NCI-H748 (cell line): ENCODE results near the gene ARNT2.

Experiments used
- DNase-seq: peaks from one replicate; lab custom pipeline; 2025; ENCODE audit not compliant: unreplicated experiment; lab: John Stamatoyannopoulos, UW

Gene ARNT2

DNA sequence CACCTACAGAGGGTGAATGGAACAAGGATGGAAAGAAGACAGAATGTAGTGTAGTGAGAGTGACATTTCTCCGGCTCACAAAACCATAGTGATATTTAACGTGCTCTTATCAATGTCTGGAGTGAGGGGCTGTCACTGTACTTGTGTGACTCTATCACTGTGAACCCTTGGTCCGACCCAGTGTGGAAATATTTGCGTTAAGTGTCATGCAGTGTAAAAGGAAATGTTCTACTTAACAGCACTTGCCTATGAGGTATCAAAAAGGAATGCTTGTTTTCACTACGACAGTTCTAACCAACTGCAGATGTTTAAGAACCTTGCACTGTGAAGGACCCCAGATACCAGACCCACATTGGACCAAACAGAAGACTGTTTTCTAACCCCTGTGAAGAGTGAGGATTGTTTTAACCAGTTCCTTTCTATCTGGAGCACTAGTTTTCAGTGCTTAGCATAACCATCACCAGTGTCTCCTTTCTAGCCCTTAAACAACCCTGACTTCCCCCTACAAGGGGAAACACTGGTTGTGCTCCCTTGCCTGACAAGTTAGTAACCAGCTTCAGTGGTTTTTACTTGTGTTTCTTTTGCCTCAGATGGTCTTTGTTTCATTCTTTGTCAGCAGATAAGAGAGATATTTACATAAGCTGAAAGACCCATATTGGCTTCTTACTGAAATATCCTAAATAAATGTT lies 146.2 kb downstream of the ARNT2 start:
- DNase-seq: no peak

DNA sequence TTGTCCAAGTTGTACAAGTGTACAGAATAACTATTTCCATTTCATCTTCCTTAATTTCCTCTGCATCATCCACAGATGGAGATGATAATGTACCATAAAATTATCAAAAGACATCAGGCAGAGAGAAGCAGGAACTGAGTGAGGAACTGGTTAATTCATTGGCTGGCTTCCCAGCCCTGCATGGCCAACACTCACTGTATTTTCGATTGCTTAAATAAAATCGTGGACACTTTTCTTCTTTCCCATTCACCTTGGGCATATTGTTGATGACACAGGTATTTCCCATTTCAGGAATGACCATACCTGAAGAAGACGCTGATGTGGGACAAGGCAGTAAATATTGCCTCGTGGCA lies 146.7 kb downstream of the ARNT2 start:
- DNase-seq: no peak

DNA sequence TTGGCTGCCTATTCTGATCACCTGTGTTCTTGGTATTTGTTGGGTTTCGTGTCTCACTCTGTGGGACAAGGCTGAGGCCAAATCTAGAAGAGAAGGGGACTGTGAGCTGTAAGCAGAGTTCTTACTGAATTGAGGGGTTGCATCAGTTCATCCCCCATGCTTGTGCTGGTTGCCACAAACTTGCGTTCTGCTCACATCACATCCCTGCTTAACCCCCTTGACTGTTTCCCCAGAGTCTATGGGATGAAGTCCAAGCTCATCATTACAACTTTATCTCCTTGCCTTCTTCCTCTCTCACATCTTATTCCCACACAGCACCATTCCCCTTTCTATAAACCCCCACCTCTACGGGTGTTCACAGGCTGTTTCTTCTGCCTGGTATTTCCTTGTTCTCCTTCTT lies 147.2 kb downstream of the ARNT2 start:
- no peak for DNase-seq

DNA sequence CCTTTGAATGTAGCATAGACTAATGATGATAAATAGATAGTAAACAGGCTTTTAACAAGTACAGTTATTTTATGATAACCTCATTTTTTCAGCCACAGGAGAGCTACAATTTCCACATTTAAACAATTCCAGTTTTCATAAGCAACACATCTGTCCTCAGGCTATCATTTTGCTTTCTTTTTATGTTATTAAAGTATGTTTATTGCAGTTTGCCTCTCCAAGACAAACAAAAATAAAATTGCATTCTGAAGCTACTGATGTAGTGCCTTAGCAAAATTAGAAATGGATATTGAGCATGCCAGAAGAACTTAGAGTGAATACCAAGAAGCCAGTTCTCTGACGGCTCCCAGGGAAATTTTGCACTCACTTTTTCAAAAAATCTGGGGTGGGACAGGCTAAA lies 150.4 kb downstream of the ARNT2 start:
- DNase-seq: no peak

DNA sequence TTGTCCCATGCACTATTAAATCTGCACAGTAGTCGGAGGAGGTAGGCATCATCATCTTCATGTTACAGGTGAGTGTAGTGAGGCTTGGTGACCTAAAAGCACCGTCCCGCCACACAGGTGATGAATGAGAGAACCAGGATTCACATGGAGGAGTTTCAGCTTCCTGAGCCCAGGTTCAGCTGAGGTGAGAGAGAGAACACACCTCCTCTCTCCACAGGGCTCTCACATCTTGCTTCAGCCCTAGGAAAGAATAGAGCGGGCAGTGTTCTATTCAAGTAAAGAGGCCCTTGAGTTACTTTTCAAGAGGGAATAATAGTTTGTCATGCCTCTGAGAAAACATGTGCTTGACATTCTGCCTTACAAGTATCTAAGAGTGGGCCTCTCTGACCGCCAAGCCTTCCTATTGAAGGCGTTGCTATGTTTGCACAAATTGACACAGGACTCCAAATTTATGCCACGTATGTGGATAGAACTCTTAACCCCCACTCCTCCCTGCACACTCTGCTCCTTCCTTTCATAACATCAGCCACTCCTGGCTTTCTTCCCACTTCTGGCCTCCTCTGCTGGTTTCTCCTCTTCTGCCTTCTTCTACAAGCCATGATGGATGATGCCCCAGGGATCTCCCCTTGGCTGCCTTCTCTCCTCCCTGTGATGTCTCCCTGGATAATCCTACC lies 152.6 kb downstream of the ARNT2 start:
- DNase-seq: no peak

DNA sequence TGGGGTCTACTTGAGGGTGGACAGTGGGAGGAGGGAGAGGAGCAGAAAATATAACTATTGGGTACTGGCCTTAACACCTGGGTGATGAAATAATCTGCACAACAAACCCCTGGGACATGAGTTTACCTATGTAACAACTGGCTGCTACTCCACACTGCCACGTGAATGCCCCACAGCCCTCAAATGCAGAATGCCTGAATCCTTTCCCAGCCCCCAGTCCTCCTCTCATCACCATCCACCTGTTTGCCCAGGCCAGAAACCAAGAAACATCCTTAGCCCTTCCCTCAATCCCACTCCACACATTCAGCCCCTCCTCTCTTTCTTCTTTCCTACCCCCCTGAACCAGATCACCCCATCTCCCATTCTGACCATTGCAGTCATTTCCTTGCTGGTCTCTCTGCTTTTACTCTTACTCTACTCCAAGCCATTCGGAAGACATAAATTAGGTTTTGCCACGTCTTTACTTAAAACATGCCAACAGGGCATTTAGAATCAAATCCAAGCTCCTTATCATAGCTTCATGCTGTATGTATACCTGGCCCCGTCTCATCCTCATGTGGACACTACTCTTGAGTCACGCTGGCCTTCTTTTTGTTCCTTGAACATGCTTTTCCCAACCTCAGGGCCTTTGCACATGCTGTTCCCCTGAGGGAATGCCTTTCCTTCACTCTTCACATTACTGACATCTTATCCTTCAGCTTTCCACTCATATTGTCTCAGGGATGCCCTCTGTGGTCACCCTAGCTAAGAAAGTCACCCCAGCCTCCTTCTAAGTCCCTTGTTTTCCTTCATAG lies 153.5 kb downstream of the ARNT2 start:
- DNase-seq: no peak

DNA sequence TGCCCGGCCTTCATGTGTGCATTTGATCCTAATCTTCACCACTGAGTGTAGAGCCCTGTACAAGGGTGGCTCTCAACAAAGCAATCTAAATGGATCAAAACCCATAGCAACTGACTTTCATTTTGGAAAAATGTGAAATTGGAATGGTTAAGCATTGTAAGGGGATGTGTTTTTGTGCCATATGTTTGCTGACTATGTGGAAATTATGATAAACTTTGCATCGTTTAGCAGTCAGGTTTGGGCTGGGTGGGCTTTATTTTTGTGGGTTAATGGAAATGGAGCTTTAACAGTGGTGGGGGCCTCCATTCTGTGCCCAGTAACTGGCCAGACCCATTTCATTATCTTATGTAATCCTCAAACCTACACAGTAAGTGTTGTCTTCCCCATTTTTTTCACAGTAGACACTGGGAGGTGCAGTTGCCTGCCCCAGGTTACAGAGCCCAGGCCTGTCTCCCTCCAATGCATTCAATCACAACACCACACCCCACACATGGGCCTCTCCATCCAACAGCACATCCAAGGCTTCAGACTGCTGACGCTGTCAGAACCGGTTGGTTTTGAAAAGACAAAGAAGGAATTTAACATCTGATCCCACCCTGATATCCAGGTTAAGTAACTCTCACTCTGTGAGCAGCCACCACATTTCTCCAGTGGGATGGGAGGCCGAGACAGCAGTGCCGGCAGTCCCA lies 154.6 kb downstream of the ARNT2 start:
- DNase-seq: no peak

DNA sequence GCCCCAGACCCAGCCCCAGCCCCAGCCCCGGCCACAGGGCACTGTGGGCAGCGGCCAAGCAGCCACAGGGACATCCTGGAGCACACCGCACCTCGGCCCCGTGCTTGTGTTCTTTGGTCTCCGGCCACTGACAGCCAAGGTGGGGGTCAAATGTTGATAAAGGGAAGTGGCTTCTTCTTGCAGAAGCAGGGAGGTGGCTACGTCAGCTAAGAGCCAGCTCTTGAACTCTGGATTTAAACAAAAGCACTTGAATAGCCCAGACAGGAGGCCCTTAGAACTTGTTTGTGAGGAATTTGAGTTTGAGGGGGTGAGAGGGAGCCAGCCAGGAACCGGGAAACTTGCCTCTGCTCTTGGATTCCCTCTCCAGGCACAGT lies 155.1 kb downstream of the ARNT2 start:
- no peak for DNase-seq

DNA sequence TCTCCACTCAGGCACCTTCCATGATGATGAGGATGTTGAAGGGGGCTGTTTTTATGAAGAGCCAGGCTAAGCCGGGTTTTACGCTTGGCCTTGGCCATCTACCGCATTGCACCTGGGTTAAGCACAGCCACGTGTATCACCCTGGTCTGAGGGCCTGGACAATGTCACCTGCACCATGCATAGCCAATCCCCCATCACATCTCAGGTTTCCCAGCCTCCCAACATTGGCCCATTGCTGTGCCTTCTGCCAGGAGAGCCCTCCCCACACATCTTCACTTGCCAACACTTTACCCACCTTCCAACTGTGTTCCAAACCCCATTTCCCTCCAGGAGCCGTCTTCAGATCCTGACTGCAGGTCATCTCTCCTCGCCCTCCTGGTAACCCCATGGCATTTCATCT lies 155.6 kb downstream of the ARNT2 start:
- DNase-seq: no peak

DNA sequence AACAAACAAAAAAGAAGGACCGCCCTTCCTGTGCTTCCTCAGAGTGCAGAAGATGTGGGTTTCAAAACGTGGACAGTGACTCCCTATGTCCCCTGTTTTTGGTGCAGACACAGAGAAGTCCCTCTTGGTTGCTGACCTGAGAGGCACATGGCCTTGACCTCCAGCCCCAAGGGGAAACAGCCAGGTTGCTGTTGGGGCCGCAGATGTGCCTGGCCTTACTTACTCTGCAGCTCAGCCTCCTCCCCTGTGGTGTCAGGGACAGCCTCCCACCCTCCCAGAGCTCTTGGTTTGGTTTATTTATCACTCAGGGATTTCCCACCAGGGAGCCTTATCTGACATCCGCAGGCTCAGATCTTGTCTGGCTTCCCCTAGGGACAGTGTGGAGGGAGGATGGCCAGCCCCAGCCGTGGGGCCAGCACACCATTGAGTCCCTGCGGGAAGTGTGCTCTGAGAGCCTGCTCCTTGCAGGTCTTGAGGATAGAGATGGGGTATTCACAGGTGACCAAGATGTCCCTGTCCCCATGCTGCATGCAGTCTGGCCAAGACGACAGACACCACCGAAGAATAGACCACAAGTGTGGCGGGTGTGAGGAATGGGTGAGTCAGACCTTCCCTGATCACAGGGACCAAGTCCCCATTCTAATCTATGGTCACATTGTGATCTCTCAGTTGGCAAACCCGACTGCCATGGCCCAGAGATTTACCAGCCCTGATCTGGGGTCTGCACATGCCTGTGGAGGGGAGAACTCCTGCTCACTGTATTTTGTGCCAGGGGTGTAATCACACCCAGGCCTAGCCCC lies 156.6 kb downstream of the ARNT2 start:
- DNase-seq: no peak

DNA sequence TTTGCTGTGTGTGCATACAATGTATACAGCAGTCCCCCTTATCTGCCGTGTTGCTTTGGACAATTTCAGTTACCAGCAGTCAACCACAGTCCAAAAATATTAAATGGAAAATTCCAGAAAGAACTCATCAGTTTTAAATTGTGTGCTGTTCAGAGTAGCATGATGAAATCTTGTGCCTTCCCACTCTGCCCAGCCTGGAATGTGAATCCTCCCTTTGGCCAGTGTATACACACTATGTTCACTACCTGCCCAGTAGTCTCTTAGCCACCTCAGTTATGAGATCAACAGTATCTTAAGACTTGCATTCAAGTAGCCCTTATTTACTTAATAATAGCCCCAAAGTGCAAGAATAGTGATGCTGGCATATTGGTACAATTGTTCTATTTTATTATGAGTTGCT lies 157.3 kb downstream of the ARNT2 start:
- DNase-seq: no peak

DNA sequence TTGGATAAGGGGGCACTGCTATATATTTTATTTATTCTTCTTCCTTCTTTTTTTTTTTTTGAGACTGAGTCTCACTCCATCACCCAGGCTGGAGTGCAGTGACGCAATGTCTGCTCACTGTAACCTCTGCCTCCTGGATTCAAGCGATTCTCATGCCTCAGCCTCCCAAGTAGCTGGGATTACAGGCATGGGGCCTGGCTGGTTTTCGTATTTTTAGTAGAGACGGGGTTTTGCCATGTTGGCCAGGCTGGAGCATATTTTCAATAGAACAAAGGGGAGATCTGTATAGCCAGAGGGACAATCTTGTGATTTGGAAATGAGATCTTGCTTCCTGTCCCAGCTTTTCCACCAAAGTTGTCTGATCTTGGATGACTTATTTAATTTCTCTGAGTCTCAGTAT lies 157.9 kb downstream of the ARNT2 start:
- no peak for DNase-seq

DNA sequence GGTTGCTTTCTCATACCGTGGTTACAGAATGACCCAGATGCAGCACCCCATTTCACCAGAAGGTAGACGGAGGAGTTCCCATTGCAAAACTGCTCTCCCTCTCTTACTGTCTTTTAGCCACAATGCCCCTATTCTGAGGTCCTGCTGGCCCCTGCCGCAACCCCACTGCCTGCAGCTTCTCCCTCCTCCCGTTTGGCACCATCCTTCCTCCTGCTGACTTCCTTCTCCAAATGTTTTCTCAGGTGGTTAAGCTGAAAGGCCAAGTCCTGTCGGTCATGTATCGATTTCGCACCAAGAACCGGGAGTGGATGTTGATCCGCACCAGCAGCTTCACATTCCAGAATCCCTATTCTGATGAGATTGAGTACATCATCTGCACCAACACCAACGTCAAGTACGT lies 158.7 kb downstream of the ARNT2 start:
- no peak for DNase-seq

DNA sequence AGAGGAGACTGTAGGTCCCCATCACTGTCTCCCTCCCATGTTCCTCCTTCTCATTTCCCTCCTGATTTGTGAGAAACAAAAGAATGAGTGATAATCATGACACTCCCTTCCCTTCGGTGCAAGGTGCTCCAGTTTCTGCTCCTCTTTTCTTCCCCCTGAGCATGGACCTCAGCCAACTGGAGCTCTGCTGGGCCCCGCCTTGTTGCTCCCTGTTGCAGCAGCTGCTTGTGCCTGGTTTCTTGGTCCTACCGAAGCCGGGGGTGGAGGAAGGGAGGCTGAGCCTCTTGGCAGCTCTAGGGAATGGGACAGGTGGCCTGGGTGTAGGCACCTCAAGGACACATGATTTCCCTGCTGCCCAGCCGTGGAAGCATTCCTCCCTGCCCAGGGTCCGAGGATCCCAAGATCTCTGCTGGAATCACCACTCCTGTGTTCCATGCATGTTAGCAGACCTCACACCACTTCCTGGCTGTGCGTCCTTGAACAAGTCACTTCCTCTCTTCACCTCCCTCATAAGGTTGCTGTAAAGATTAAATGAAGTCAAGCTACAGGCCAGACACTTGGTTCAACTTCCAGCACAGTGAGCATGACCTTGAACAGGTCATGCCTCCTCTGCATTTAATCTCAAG lies 159.3 kb downstream of the ARNT2 start:
- DNase-seq: no peak

DNA sequence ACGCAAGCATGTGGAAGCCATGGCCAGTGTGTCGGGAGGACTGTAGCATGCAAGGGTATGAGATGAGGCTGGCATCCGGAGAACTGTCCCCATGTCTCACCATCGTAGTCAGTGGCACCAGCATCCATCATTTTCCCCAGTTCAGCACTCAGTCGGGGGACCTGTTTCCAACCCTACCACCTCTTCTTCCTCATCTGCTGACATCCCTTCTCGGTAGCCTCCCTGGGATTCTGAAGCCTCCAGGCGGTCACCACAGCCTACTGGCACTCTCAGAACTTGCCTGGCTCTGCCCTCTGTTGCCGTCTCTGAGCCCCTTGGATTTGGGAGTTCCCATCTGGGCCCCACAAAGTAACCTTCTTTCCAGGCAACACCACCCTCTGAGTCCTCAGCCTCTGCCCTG lies 159.9 kb downstream of the ARNT2 start:
- DNase-seq: no peak

DNA sequence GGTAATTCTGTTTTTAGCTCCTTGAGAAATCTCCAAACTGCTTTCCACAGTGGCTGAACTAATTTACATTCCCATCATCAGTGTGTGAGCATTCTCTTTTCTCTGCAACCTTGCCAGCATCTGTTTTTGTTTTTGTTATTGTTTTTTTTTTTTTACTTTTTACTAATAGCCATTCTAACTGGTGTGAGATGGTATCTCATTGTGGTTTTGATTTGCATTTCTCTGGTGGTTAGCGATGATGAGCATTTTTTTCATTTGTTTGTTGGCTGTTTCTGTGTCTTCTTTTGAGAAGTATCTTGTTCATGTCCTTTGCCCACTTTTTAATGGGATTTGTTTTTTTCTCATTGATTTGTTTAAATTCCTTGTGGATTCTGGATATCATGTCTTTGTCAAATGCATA lies 161.2 kb downstream of the ARNT2 start:
- DNase-seq: no peak

DNA sequence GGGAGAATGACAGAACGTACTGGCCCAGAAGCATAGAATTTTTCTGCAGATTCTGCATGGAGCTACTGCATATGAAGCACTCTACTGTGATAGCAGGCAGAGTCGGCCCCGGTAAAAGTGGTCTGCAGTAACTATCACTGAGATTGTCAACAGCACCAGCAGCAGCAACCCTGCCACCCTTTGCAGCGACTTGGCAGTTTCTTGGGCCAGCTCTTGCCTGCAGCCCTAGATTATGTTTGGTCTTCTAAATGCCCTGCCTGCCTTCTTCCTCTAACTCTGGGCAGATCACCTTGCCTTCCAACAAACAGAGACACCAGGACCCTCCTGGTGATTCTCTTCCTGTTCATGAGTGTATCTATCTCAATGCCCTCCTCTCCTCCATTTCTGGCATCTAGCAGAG lies 161.8 kb downstream of the ARNT2 start:
- no peak for DNase-seq

DNA sequence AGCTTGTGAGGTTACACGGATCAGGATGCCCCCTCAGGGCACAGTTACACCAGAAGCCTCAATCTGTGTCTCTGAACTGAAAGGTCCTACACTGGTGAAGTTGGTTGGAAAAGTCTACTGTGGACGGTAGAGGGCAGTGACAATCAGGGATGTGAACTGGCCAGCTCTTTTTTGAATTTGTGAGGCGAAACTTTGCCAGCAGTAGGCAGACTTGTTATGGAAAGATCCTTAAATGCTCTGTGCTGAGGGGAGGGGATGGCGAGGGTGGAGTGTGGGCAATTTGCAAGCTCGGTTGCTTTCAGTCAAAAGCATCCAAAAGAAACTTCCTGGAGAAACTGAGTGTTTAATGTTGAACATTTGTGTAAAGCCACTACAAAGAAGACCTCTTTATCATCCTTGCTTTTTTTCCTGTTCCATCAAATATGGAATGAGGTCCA lies 163.6 kb downstream of the ARNT2 start:
- peak; percentile 35 for DNase-seq

DNA sequence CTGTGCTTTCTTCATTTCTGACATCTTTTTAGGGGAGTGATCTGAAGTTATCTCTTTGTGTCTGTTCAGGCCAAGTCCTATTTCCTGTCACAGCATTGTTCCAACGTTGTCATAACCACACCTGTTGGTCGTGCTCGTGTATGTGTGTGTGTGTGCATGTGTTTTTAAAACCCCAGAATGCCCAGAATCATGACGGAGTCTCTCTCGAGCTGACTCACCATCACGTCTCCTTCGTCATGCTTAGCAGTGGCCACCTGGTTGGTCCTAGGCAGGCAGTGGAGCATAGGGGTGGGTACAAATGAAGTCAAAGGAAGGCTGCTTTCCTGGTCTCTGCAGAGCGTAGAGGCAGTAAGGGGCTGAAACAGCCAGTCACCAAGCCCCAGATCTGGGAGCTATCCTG lies 164.1 kb downstream of the ARNT2 start:
- no peak for DNase-seq

DNA sequence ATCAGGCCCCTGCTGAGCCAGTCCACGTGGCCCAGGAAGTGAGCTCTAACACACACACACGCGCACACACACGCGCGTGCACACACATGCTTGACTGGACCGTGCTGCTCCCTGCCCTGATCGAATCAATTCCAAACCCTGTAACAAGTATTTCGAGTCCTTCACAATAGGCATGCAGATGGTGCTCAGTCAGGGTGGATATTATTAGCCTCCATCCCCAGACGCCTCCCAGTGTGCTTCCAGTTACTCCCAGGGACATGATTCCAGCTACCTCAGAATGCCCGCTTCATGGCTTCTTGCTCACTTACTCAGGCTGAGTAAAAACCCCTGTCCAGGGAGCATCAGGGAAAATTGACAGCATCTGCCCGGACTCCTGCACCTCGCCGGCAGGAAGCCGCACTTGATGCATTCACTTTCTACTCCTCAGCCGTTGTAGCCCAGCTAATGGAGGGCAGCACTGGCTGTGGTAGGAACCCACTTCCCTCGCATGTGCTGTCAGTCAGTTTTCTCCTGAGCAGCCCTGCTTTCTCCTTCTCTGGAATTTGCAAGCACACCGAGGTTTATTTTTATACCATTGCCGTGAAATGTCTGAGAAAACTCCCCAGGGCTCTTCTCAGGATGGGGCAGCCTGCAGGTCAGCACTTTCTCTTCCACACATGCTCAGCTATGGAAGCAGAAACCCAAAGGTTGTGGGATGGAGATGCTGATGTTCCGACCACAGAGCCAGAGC lies 164.9 kb downstream of the ARNT2 start:
- no peak for DNase-seq
